NCI-H1092 treated with DMSO at 0.1 percent for 48 hours (cell line): ENCODE measurements around the gene SLC35A3.
A peak's percentile ranks its signal among the peaks of the same experiment; 100 is the strongest.
"Not testable (repeated sequence)": the region's sequence is repeated elsewhere in the genome, so short reads cannot be mapped to it uniquely, and the experiment has no call there.

Experiments used
- DNase-seq: peaks from one replicate; lab custom pipeline; 2025; lab: John Stamatoyannopoulos, UW

SLC35A3 gene

DNA sequence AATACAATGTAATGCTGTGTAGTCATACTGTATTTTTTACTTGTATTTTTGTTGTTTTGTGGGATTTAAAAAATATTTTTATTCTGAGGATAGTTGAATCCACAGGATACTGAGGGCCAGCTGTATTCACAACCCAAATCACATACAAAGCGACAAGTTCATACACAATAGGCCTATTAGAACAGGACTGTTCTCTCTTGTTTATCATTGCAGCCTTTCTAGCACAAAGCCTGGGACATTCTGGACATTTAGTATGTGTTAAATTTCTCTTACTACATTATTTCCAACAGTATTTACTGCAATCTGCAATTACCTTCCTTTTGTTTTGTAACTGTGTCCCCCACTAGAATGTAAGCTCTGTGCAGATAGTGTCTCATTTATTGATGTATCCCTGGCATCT, 65.4 kb downstream of the SLC35A3 start:
- no peak for DNase-seq

DNA sequence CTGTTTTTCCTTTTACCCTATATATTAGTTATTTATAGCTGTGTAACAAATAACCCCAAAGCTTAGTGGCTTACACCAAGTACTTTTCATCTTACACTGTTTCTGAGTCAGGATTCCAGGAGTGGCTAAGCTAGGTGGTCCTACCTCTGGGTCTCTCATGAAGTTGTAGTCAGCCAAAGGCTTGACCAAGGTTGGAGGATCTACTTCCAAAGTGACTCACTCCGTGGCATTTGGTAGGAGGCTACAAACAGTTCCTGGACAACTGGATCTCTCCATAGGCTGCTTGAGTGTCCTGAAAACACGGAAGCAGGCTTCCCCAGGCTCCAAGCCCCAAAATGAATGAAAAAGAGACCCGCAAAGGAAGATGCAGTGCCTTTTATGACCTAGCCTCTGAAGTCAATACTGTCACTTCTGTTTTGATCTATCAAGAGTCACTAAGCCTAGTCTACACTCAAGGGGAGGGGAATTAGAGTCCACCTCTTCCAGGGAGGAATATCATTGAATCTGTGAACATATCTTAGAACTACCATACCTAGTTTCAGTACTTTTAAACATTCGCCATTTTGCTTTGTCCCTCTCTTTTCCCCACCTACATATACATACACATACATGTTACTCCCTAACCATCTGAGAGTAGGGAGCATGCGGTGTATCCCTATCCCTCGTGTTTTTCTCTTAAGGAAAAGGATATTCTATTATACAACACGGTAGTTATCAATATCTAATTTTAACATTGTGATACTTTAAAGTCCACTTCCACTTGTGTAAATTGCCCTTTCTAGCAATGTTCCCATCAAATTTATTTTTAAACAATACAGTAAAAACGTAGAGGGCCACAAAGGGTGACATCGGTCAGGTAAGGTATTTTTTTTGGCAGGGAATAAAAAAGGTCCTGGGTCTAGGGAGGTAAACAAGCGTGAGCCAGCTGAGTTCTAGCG, 67.2 kb downstream of the SLC35A3 start:
- DNase-seq, result peak; percentile 10

DNA sequence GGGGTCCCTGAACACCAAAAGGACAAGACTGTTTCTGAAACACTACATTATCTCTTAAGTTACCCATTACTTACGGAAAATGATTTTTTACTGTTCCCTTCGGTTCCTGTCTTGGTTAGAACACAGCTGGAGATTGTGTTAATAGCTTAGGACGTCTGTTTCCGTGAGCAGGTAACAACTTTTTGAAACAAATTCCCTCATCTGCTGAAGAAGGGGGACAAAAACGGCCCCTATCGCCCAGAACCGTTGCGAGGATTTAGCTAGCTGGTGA, 67.8 kb downstream of the SLC35A3 start:
- no peak for DNase-seq

DNA sequence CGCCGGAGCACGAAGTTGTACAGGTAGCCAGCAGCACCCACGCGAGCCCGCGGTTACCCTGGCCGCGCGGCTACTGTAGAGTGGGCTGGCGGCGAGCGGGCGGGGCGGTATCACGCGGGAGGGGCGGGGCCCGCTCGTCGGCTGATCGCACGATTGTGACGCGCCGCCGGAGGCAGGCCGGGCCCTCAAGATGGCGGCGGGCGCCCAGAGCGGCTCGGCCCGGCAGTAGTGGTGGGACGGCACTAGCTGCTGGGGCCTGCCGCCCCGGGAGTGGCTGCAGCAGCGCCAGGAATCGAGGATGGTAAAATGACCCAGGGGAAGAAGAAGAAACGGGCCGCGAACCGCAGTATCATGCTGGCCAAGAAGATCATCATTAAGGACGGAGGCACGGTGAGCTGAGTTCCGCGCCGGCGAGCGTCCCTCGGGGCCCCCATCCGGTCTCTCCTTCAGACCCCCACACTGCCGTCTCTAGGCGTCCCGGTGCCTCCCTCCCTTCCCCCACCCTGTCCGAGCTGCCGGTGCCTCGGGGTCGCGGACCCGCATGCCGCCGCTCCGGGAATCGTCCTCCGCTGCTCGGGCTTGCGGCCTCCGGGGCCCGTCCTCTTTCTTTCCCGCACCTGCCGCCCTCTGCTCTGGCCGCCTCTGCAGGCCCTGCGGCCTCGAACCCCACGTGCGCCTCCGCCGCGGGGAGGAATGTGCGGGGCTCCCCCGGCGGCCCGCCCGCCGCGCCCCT, 68.3 kb downstream of the SLC35A3 start:
- DNase-seq, result peak; percentile 81

GRCh38 chr1:100038660-100039287, 69.0 kb downstream of the SLC35A3 start:
- peak; percentile 56 for DNase-seq

DNA sequence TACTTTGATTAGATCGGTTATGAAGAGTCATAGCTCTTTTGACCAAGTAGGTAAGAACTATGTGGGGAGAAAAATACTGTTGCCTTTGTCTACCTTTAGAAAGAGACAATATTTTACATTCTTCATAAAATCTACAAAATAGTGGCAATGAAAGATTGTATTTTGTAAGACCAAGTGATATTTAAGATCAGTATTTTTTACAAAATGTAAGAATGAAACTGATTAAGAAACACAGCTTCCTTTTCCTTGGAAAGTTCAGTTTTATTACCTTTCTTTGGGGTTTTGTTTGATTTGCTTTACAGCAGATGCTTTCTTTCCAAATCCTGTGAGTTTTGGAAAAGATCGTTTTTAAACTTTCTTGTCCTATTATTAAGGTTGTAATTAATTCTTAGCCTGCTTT, 69.8 kb downstream of the SLC35A3 start:
- no peak for DNase-seq

- DNase-seq, result no peak
Observed at GRCh38 chr1:100045206-100045605, 75.4 kb downstream of the SLC35A3 start.

DNA sequence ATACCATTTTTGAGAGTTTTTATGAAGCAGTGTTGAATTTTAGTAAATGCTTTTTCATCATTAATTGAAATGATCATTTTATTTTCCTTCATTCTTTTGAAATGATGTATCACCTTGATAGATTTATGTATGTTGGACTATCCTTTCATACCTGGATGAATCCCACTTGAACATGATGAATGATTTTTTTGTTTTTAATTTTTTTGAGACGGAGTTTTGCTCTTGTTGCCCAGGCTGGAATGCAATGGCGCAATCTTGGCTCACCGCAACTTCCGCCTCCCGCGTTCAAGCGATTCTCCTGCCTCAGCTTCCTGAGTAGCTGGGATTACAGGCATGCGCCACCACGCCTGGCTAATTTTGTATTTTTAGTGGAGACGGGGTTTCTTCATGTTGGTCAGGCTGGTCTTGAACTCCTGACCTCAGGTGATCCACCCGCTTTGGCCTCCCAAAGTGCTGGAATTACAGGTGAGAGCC, 77.5 kb downstream of the SLC35A3 start:
- DNase-seq, result not testable (repeated sequence)

GRCh38 chr1:100050139-100050538, 80.3 kb downstream of the SLC35A3 start:
- DNase-seq, result no peak

DNA sequence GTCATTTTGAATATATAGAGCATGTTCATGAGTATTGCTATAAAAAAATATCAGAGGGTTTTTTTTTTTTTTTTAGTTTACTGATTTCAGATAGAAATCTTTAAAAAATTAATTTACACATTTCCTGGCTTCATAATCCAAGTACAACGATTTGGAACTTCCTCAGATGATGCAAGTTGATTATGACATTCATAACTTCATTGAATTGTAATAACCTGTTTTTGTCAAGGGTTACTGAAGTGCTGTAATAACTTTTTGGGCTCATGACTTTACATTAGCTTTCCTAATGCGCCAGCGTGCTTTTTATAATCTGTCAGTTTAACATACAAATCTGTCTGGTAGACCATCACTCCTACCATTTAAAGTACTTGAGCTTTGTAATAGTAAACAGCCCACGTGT, 81.6 kb downstream of the SLC35A3 start:
- DNase-seq, result no peak

- no peak for DNase-seq
Observed at GRCh38 chr1:100051893-100052292, 82.1 kb downstream of the SLC35A3 start.

GRCh38 chr1:100053119-100053518, 83.3 kb downstream of the SLC35A3 start:
- DNase-seq, result no peak

- DNase-seq, result no peak
Observed at GRCh38 chr1:100053727-100054126, 83.9 kb downstream of the SLC35A3 start.

DNA sequence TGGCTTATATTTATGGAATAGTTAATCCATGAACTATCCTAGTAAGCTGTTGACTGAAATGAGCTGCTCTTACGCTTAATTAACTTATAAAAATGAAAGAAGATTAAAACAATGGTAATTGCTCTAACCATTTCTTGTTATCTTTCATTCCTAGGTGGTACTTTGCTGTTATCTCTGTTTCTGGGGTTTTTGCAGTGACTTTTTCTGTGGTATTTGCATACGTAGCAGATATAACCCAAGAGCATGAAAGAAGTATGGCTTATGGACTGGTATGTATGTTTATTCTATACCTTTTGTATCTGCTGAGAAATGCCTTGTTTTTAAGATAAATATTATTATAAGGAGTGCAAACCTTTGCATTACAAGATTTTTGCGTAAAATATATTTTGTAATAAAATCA, 91.9 kb downstream of the SLC35A3 start:
- DNase-seq, result no peak

- DNase-seq, result no peak
Observed at GRCh38 chr1:100065183-100065968, 95.6 kb downstream of the SLC35A3 start.

- no peak for DNase-seq
Observed at GRCh38 chr1:100065969-100066227, 96.1 kb downstream of the SLC35A3 start.

DNA sequence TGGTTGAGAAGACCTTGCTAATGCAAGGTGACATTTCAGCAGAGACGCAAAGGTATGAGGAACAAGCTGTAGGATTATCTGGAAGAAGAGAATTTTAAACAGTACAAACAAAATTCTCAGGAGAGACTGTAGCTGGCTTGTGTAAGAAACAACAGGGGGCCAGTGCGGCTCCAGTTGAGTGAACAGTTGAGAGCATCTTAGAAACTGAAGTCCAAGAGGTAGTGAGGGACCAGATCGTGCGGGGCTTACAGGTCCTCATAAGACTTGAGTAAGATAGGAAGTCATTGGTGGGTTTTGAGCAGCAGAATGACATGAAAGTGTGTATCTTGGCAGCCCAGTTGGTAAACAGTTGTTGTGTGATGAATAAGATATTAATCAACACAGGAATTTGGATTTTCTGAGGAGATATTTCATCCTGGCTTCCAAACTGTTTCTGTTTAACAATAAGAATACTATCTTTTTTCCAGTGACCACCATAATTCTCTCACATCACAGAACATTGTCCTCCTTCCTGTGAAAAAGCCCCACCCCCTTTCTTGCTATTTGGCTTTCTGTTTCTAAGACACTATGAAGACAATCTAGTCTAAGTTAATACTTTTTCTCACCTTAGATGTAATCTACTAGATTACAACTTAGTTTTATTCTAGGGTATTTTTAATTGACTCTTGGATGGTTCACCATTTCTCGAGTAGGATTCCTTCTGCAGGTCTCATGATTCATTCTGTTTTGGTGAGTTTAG, 100.6 kb downstream of the SLC35A3 start:
- DNase-seq, result no peak

DNA sequence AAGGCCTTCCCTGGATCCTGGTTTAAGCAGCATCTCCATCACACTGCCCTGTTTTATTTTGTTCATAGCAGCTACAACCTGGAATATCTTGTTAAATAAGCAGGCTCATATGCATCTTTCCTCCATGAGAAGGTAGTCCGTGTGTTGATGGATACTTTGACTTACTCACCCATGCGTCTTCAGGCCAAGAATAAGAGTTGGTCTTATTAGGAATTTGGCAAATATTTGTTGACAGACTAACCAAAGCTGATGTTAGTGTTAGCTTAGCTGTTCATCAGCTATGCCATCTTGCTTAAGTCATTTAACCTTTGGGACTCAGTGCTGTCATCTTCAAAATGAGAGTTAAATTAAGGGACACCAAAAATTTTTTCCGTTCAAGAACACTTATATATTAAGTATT, 103.7 kb downstream of the SLC35A3 start:
- DNase-seq, result no peak

DNA sequence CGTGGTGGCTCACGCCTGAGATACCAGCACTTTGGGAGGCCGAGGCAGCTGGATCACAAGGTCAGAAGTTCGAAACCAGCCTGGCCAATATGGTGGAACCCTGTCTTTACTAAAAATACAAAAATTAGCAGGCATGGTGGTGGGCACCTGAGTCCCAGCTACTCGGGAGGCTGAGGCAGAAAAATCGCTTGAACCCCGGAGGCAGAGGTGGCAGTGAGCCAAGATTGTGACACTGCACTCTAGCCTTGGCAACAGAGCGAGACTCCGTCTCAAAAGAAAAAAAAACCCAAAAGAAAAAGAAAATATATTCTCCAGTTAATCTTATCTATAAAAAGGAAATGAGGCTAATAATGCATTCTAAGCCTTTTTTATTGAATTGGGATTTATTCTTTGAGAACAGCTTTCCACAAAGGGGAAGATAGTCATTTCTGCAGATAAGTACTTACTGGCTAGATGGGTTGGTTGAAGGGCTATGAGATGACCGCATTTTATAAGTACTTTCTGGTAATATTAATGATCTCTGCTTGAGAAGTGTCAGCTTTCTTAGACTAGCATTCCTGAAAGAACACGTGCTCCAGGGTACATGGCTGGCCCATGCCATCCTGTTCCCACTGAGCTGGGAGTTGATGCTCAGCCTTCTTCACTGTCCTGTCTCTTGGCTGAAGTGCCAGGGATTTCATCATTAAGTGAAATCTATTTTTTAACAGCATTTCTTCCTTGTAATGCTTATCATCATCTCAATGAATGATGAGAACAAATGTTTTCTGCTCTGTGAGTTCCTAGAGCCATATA, 105.0 kb downstream of the SLC35A3 start:
- no peak for DNase-seq

DNA sequence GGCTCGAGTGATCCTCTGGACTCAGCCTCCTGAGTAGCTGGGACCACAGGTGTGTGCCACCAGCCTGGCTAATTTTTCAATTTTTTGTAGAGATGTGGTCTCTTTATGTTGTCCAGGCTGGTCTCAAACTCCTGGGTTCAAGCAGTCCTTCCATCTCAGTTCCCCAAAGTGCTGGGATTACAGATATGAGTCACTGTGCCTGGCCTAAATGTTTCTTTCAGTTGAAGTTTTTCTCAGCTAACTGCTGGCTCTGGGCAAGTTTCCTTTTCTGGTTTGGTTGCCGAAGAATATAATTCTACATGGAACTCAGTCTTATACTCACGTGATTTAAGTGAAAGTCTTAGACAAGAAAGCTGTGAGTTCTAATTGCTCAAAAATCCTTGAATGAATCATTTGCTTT, 106.0 kb downstream of the SLC35A3 start:
- no peak for DNase-seq

DNA sequence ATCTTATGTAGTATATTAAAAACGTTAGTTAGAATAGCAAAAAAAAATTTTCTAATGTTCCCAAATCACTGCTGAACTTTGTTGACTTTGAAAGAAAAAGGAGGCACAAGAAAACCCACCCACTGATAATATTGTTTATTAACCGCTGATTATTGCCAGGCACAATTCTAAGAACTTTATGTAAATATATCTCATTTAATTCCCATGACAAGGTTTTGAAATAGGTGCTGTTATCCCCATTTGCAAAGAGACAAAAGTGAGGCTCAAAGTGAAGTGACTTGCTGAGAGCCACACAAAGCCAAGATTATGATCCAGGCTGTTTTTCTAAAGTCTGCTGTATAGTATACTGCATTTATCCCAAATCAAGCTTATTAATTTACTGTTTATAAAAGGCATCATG, 106.5 kb downstream of the SLC35A3 start:
- DNase-seq, result no peak
